Lung (tissue), 12 donors: ENCODE results near the gene HSF2BP. TPM values are rescaled to one million over a fixed set of nuclear protein-coding genes. Genes with fewer than 3 reads are reported as not detected.

Source experiments
- ATAC-seq: fragments of 200-7000 bp; cut with Tn5 transposase; one replicate; pipeline ENCODE4 v1.9.1; 2020; ENCODE audit warnings: moderate number of reproducible peaks; ENCODE audit not compliant: insufficient read depth, low FRiP score
- DNase-seq, 3 donors: peaks; one replicate each; pipeline ENCODE4 v3.0.0-alpha.2; 2013 to 2017
- H3K27ac ChIP-seq, 2 donors: one replicate each; pipeline ENCODE4 v1.5.1; 2013; ENCODE audit warnings: mild to moderate bottlenecking in 2 of 2, moderate library complexity in 2 of 2, control low read depth in 1 of 2, inconsistent platforms in 1 of 2, low read depth in 1 of 2, low read length in 1 of 2
- H3K27me3 ChIP-seq, 3 donors: one replicate each; pipeline ENCODE4 v1.5.1; 2013; ENCODE audit warnings: low read length in 2 of 3; ENCODE audit not compliant: control insufficient read depth in 3 of 3, insufficient read depth in 3 of 3
- H3K36me3 ChIP-seq, 4 donors: one replicate each; pipeline ENCODE4 v1.5.1; 2013; ENCODE audit warnings: low read length in 4 of 4, mild to moderate bottlenecking in 1 of 4, moderate library complexity in 1 of 4; ENCODE audit not compliant: control insufficient read depth in 4 of 4, insufficient read depth in 4 of 4
- H3K4me1 ChIP-seq, 5 donors: one replicate each; pipeline ENCODE4 v1.5.1; 2013; ENCODE audit warnings: low read length in 5 of 5, mild to moderate bottlenecking in 2 of 5, moderate library complexity in 1 of 5; ENCODE audit not compliant: control insufficient read depth in 5 of 5, insufficient read depth in 5 of 5
- H3K4me3 ChIP-seq: one replicate; pipeline ENCODE4 v1.5.1; 2013; ENCODE audit warnings: mild to moderate bottlenecking, control low read depth, moderate library complexity
- H3K9ac ChIP-seq, 2 donors: one replicate each; pipeline ENCODE4 v1.5.1; 2013; ENCODE audit warnings: low read length in 2 of 2, control low read depth in 1 of 2; ENCODE audit not compliant: insufficient read depth in 1 of 2
- H3K9me3 ChIP-seq, 4 donors: one replicate each; pipeline ENCODE4 v1.5.1; 2013; ENCODE audit warnings: low read length in 3 of 4, mild to moderate bottlenecking in 1 of 4, moderate library complexity in 1 of 4; ENCODE audit not compliant: control insufficient read depth in 4 of 4, insufficient read depth in 3 of 4
- WGBS, 2 donors: extraction: QIAGEN DNeasy Blood & Tissue Kit; methylation state at CpG; one replicate each; pipeline ENCODE4 v1.1.7; 2013; 5-methylcytosine and 5-hydroxymethylcytosine counted together
- polyA plus RNA-seq, 2 donors: library from polyadenylated mRNA; stranded (reverse); fragments of 200-250 nt; gene quantifications; one replicate each; pipeline ENCODE4 v1.2.1, GENCODE V29; 2013
- total RNA-seq, 2 donors: library from RNA; depleted of rRNA in 1 of 2; stranded (reverse); fragments of >200 nt in 1 of 2; gene quantifications; one replicate each; pipeline ENCODE4 v1.2.1, GENCODE V29; 2014 to 2021
- TF ChIP-seq, protein P1 (sequence below): IDR thresholded peaks from 2 replicates; pipeline ENCODE4 v1.5.1; 2012; ENCODE audit warnings: mild to moderate bottlenecking; ENCODE audit errors: control extremely low read depth, extremely low read depth
- donor health status: control.
- donor health status: control.
- donor health status: Bipolar disorder and iron deficiency.
- donor health status: healthy.
- donor health status: DM: yes; HTN: yes; CAD: no.

The HSF2BP gene
- total and polyA plus RNA-seq, 4 donors, result 0.46 to 0.71 (median 0.57) TPM

- ATAC-seq, result no peak
- Histone ChIP-seq H3K9ac (no peak overlapping the region), H3K27me3 (no peaks in the 10 kb centered on the region), H3K4me1 (peaks cover 0 to 2% (median 0%) of the 10 kb centered on the region in 5 donors), H3K27ac (no peak overlapping the region), H3K9me3 (no peaks in the 10 kb centered on the region), H3K36me3 (peaks cover 24 to 74% (median 37%) of the 10 kb centered on the region in 4 donors), H3K4me3 (no peak overlapping the region)
- WGBS, 2 donors, result 91 to 96% methylated on average over 12 of the region's 12 CpGs
- DNase-seq, result no peak
- TF ChIP-seq, protein P1, sequence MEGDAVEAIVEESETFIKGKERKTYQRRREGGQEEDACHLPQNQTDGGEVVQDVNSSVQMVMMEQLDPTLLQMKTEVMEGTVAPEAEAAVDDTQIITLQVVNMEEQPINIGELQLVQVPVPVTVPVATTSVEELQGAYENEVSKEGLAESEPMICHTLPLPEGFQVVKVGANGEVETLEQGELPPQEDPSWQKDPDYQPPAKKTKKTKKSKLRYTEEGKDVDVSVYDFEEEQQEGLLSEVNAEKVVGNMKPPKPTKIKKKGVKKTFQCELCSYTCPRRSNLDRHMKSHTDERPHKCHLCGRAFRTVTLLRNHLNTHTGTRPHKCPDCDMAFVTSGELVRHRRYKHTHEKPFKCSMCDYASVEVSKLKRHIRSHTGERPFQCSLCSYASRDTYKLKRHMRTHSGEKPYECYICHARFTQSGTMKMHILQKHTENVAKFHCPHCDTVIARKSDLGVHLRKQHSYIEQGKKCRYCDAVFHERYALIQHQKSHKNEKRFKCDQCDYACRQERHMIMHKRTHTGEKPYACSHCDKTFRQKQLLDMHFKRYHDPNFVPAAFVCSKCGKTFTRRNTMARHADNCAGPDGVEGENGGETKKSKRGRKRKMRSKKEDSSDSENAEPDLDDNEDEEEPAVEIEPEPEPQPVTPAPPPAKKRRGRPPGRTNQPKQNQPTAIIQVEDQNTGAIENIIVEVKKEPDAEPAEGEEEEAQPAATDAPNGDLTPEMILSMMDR, result no peak
These were observed 29.6 kb upstream of the HSF2BP start for GRCh38 chr21:43688906-43689305.

GRCh38 chr21:43687566-43688399, 28.5 kb upstream of the HSF2BP start:
- H3K4me1 ChIP-seq, result peaks cover 0 to 2% (median 0%) of the 10 kb centered on the region in 5 donors
- H3K4me3 ChIP-seq, result no peak overlapping the region
- WGBS, 2 donors, result 86% methylated on average over 27 of the region's 27 CpGs
- DNase-seq (no peak), ATAC-seq (no peak)
- TF ChIP-seq, protein P1, result no peak
- no peaks in the 10 kb centered on the region for H3K27me3 ChIP-seq
- H3K27ac ChIP-seq, result no peak overlapping the region
- no peaks in the 10 kb centered on the region for H3K9me3 ChIP-seq
- H3K36me3 ChIP-seq, result peaks cover 22 to 70% (median 39%) of the 10 kb centered on the region in 4 donors
- no peak overlapping the region for H3K9ac ChIP-seq

- Histone ChIP-seq H3K9me3 (no peaks in the 10 kb centered on the region), H3K4me1 (peaks cover 0 to 2% (median 0%) of the 10 kb centered on the region in 5 donors), H3K27me3 (no peaks in the 10 kb centered on the region), H3K36me3 (peaks cover 22 to 66% (median 42%) of the 10 kb centered on the region in 4 donors), H3K4me3 (no peak overlapping the region), H3K9ac (no peak overlapping the region), H3K27ac (no peak overlapping the region)
- TF ChIP-seq, protein P1, result no peak
- DNase-seq, result no peak
- ATAC-seq, result no peak
- WGBS, 2 donors, result 83 to 86% methylated on average over 21 of the region's 21 CpGs
These were observed 27.7 kb upstream of the HSF2BP start for GRCh38 chr21:43686811-43687565.
